ENCODE data around the gene SFMBT2.

DNA sequence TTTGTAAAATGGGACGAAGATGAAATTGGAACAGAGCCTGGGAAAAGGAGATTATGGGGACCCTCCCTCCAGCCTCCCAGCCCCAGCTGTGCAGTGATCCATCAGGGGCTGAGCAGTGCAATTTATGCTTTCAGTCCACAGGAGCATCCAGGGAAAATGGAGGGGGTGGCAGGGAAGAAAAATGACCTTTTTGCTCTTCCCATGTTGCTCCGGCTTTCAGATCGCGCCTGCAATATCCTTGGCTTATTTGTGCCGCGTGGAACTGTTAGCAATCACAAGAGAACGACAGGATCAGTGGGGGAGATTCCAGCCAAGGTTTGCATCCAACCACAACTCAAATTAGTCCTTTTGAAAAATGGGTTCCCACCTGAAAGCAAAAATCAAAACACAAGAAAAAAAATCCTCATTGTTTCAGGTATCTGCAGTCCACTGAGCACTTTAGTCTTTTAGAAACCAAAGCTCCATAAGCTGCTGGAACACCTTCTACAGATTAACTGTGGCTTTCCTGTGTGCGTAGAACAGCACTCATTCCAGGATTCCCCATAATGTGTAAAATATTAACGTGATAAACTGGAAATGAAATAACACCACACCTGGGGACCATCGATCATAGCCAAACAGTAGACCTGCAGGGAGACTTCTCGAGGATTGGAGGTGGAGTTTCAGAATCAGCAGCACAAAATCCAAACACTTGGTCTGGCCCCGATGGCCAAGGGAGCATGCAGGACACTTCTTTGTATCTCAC lies 30.7 kb upstream of the SFMBT2 start:
- no peak for TF ChIP-seq FOXM1 (IDR thresholded peaks at IDR 0.05; ENCODE audit: borderline replicate concordance)
- no peak for TF ChIP-seq NFRKB (IDR thresholded peaks at IDR 0.05)
- TF ChIP-seq HDGF (IDR thresholded peaks at IDR 0.05; ENCODE audit: borderline replicate concordance): no peak
- no peak for TF ChIP-seq ELF4 (IDR thresholded peaks at IDR 0.05)
- TF ChIP-seq ZNF384 (IDR thresholded peaks at IDR 0.05): no peak
- TF ChIP-seq, protein P1, sequence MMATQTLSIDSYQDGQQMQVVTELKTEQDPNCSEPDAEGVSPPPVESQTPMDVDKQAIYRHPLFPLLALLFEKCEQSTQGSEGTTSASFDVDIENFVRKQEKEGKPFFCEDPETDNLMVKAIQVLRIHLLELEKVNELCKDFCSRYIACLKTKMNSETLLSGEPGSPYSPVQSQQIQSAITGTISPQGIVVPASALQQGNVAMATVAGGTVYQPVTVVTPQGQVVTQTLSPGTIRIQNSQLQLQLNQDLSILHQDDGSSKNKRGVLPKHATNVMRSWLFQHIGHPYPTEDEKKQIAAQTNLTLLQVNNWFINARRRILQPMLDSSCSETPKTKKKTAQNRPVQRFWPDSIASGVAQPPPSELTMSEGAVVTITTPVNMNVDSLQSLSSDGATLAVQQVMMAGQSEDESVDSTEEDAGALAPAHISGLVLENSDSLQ (IDR thresholded peaks at IDR 0.05): no peak
- TF ChIP-seq L3MBTL2 (conservative IDR thresholded peaks at IDR 0.05): no peak
- no peak for TF ChIP-seq FOXA1 (IDR thresholded peaks at IDR 0.05)
- TF ChIP-seq LEF1 (IDR thresholded peaks at IDR 0.05; ENCODE audit: borderline replicate concordance): no peak
- TF ChIP-seq BHLHE40 (IDR thresholded peaks at IDR 0.05; ENCODE audit: borderline replicate concordance): no peak
- no peak for TF ChIP-seq SP1 (IDR thresholded peaks at IDR 0.05)
- no peak for TF ChIP-seq FOXK2 (IDR thresholded peaks at IDR 0.05)

Measured in HEK293T (cell line).